ENCODE measurements around the gene MRPL47. TPM values are rescaled to one million over a fixed set of nuclear protein-coding genes. Genes with fewer than 3 reads are reported as not detected.
A peak's percentile ranks its signal among the peaks of the same experiment; 100 is the strongest.

The MRPL47 gene
- total and polyA plus RNA-seq, 9 of the 15 experiments (the other 6 are each of a cell fraction or from before 2014, with no cell fraction given) = 101 to 437 (median 141) TPM

DNA sequence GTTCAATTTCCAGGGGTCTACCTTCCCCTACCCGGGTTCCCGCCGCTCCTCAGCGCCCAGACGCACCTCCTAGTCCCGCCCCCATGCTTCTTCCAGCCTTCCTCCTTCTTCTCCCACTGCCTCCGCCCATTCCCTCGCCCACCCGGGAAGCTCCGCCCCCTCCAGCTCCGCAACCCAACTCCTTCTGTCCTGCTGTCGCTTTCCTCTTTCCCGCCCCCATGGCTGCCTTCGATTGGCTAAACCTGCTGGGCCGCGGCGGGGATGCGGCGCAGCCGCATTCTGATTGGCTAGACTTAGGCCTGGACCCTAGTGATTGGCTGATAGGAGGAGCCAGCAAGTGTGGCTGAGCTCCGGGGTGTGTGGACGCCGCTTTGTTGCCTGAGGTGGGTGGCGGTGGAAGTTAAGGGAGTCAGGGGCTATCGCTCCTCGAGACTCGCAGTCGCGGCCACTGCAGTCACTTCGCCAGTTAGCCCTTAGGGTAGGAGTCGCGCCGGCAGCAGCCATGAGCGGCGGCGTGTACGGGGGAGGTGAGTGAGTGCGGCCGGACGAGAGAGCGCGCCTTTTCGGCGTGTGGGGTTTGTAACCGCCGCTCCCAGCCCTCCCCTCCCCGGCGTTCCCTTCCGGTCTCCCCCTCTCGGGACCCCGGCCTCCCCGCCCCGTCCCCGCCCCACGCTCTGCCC is 41.7 kb downstream of the MRPL47 start, which contains the start of gene ACTL6A (continued):
- TF ChIP-seq, protein P1, sequence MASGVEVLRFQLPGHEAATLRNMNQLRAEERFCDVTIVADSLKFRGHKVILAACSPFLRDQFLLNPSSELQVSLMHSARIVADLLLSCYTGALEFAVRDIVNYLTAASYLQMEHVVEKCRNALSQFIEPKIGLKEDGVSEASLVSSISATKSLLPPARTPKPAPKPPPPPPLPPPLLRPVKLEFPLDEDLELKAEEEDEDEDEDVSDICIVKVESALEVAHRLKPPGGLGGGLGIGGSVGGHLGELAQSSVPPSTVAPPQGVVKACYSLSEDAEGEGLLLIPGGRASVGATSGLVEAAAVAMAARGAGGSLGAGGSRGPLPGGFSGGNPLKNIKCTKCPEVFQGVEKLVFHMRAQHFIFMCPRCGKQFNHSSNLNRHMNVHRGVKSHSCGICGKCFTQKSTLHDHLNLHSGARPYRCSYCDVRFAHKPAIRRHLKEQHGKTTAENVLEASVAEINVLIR (CRISPR knock-in tag; IDR thresholded peaks at IDR 0.05) = peak; percentile 56
- TF ChIP-seq NEUROD1 (IDR thresholded peaks at IDR 0.05; ENCODE audit: borderline replicate concordance, low read depth, low read length, partially characterized antibody) (peak; percentile 99), NFIC (IDR thresholded peaks at IDR 0.05) (peak; percentile 37; the same call in 1 of the 2 replicates), LCOR (CRISPR knock-in tag; IDR thresholded peaks at IDR 0.05) (peak; percentile 16; the same call in 1 of the 2 replicates), NRF1 (conservative IDR thresholded peaks at IDR 0.05 in 1 of 2, IDR thresholded peaks at IDR 0.05 in 1 of 2) (peak; percentile 68 to 77), NELFE (IDR thresholded peaks at IDR 0.05; ENCODE audit: insufficient read depth, insufficient read length) (no peak), ZFPM2 (CRISPR knock-in tag; IDR thresholded peaks at IDR 0.05) (no peak), CHCHD3 (CRISPR knock-in tag; IDR thresholded peaks at IDR 0.05) (0 out of 2 replicates have a peak, but pooled peaks have one; percentile 43), PTBP1 (IDR thresholded peaks at IDR 0.05; ENCODE audit: low read depth, low read length) (no peak), ZNF436 (CRISPR knock-in tag; IDR thresholded peaks at IDR 0.05) (no peak), POLR2B (IDR thresholded peaks at IDR 0.05; ENCODE audit: low read depth, partially characterized antibody) (peak; percentile 93), ZBTB17 (CRISPR knock-in tag; IDR thresholded peaks at IDR 0.05) (0 out of 2 replicates have a peak, but pooled peaks have one; percentile 37), EP400 (IDR thresholded peaks at IDR 0.05) (peak; percentile 96), GABPB1 (CRISPR knock-in tag; IDR thresholded peaks at IDR 0.05) (peak; percentile 71), ETV1 (tag; conservative IDR thresholded peaks at IDR 0.05; ENCODE audit: low read depth) (peak; percentile 60), TBP (optimal IDR thresholded peaks at IDR 0.05; ENCODE audit: low read depth, low read length) (peak; percentile 92)
- TF ChIP-seq, protein P2, sequence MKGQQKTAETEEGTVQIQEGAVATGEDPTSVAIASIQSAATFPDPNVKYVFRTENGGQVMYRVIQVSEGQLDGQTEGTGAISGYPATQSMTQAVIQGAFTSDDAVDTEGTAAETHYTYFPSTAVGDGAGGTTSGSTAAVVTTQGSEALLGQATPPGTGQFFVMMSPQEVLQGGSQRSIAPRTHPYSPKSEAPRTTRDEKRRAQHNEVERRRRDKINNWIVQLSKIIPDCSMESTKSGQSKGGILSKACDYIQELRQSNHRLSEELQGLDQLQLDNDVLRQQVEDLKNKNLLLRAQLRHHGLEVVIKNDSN (CRISPR knock-in tag; IDR thresholded peaks at IDR 0.05) = 0 out of 2 replicates have a peak, but pooled peaks have one; percentile 31
- TF ChIP-seq, protein P3, sequence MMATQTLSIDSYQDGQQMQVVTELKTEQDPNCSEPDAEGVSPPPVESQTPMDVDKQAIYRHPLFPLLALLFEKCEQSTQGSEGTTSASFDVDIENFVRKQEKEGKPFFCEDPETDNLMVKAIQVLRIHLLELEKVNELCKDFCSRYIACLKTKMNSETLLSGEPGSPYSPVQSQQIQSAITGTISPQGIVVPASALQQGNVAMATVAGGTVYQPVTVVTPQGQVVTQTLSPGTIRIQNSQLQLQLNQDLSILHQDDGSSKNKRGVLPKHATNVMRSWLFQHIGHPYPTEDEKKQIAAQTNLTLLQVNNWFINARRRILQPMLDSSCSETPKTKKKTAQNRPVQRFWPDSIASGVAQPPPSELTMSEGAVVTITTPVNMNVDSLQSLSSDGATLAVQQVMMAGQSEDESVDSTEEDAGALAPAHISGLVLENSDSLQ (IDR thresholded peaks at IDR 0.05) = peak; percentile 97
- TF ChIP-seq, protein P4, sequence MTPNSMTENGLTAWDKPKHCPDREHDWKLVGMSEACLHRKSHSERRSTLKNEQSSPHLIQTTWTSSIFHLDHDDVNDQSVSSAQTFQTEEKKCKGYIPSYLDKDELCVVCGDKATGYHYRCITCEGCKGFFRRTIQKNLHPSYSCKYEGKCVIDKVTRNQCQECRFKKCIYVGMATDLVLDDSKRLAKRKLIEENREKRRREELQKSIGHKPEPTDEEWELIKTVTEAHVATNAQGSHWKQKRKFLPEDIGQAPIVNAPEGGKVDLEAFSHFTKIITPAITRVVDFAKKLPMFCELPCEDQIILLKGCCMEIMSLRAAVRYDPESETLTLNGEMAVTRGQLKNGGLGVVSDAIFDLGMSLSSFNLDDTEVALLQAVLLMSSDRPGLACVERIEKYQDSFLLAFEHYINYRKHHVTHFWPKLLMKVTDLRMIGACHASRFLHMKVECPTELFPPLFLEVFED (CRISPR knock-in tag; conservative IDR thresholded peaks at IDR 0.05) = peak; percentile 2; the same call in 1 of the 2 replicates
- TF ChIP-seq, protein P5, sequence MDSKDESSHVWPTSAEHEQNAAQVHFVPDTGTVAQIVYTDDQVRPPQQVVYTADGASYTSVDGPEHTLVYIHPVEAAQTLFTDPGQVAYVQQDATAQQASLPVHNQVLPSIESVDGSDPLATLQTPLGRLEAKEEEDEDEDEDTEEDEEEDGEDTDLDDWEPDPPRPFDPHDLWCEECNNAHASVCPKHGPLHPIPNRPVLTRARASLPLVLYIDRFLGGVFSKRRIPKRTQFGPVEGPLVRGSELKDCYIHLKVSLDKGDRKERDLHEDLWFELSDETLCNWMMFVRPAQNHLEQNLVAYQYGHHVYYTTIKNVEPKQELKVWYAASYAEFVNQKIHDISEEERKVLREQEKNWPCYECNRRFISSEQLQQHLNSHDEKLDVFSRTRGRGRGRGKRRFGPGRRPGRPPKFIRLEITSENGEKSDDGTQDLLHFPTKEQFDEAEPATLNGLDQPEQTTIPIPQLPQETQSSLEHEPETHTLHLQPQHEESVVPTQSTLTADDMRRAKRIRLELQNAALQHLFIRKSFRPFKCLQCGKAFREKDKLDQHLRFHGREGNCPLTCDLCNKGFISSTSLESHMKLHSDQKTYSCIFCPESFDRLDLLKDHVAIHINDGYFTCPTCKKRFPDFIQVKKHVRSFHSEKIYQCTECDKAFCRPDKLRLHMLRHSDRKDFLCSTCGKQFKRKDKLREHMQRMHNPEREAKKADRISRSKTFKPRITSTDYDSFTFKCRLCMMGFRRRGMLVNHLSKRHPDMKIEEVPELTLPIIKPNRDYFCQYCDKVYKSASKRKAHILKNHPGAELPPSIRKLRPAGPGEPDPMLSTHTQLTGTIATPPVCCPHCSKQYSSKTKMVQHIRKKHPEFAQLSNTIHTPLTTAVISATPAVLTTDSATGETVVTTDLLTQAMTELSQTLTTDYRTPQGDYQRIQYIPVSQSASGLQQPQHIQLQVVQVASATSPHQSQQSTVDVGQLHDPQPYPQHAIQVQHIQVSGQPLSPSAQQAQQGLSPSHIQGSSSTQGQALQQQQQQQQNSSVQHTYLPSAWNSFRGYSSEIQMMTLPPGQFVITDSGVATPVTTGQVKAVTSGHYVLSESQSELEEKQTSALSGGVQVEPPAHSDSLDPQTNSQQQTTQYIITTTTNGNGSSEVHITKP (IDR thresholded peaks at IDR 0.05; ENCODE audit: partially characterized antibody) = peak; percentile 46
